Stimulated activated CD4-positive, alpha-beta T cell treated with anti-CD3 and anti-CD28 coated beads, TNF-alpha, amount 100 ng/mL, for 4 hours (primary cell): Measurements from ENCODE around the gene GBA3.

Experiments
- DNase-seq, 3 experiments: peaks; one replicate each; pipeline ENCODE4 v3.0.0-alpha.2; 2020; ENCODE audit warnings: low read depth in 3 of 3

The GBA3 gene

GRCh38 chr4:22695917-22696316, 3.2 kb downstream of the GBA3 start:
- no peak for DNase-seq

- no peak for DNase-seq
Measured at GRCh38 chr4:22703912-22704311, 11.2 kb downstream of the GBA3 start.

- no peak for DNase-seq
Measured at GRCh38 chr4:22707390-22707789, 14.7 kb downstream of the GBA3 start.

- DNase-seq, result no peak
Measured at GRCh38 chr4:22708961-22709360, 16.2 kb downstream of the GBA3 start.

- no peak for DNase-seq
Measured at GRCh38 chr4:22712105-22712504, 19.4 kb downstream of the GBA3 start.

GRCh38 chr4:22712529-22712928, 19.8 kb downstream of the GBA3 start:
- DNase-seq, result no peak

GRCh38 chr4:22713841-22714240, 21.1 kb downstream of the GBA3 start:
- no peak for DNase-seq

GRCh38 chr4:22719218-22719617, 26.5 kb downstream of the GBA3 start:
- no peak for DNase-seq

GRCh38 chr4:22720091-22720490, 27.4 kb downstream of the GBA3 start:
- no peak for DNase-seq

GRCh38 chr4:22721204-22721603, 28.5 kb downstream of the GBA3 start:
- DNase-seq, result no peak

- no peak for DNase-seq
Measured at GRCh38 chr4:22730021-22730420, 37.3 kb downstream of the GBA3 start.

- no peak for DNase-seq
Measured at GRCh38 chr4:22733816-22734215, 41.1 kb downstream of the GBA3 start.

GRCh38 chr4:22736912-22737311, 44.2 kb downstream of the GBA3 start:
- DNase-seq, result no peak

GRCh38 chr4:22739968-22740367, 47.2 kb downstream of the GBA3 start:
- no peak for DNase-seq

- DNase-seq, result no peak
Measured at GRCh38 chr4:22741744-22742143, 49.0 kb downstream of the GBA3 start.

GRCh38 chr4:22743290-22743689, 50.6 kb downstream of the GBA3 start:
- no peak for DNase-seq

- no peak for DNase-seq
Measured at GRCh38 chr4:22744478-22745062, 51.8 kb downstream of the GBA3 start.

GRCh38 chr4:22745234-22745633, 52.5 kb downstream of the GBA3 start:
- DNase-seq, result no peak

GRCh38 chr4:22754116-22754515, 61.4 kb downstream of the GBA3 start:
- no peak for DNase-seq

- no peak for DNase-seq
Measured at GRCh38 chr4:22762548-22762947, 69.8 kb downstream of the GBA3 start.

GRCh38 chr4:22764183-22764582, 71.4 kb downstream of the GBA3 start:
- DNase-seq, result no peak

- no peak for DNase-seq
Measured at GRCh38 chr4:22766068-22766467, 73.3 kb downstream of the GBA3 start.

- peak in 1 of 3 experiments; percentile 0 for DNase-seq
Measured at GRCh38 chr4:22778547-22779163, 85.9 kb downstream of the GBA3 start.

GRCh38 chr4:22780317-22780716, 87.6 kb downstream of the GBA3 start:
- DNase-seq, result no peak
